HG03432 (cell line): ENCODE data around the gene MAP7.
"Not testable (repeated sequence)": the region's sequence is repeated elsewhere in the genome, so short reads cannot be mapped to it uniquely, and the experiment has no call there.

Source experiments
- ATAC-seq: cut with Tn5 transposase; IDR thresholded peaks from one replicate; pipeline ENCODE4 v1.9.1; 2021; ENCODE audit warnings: mild to moderate bottlenecking, moderate library complexity; ENCODE audit not compliant: unreplicated experiment

The MAP7 gene

GRCh38 chr6:136550330-136551071, at the start of gene MAP7:
Gene MAP7 (minus strand): TSS chr6:136550422. CDS start chr6:136550408, 14 bp downstream.
- peak; percentile 83 for ATAC-seq

- no peak for ATAC-seq
These were observed 49.2 kb upstream of the MAP7 start for GRCh38 chr6:136599329-136600011.

- ATAC-seq: no peak
These were observed 47.8 kb upstream of the MAP7 start for GRCh38 chr6:136598048-136598447.

- ATAC-seq: no peak
These were observed 44.4 kb upstream of the MAP7 start for GRCh38 chr6:136594671-136595070.

GRCh38 chr6:136593748-136594490, 43.7 kb upstream of the MAP7 start:
- peak; percentile 97 for ATAC-seq

- ATAC-seq: no peak
These were observed 42.9 kb upstream of the MAP7 start for GRCh38 chr6:136592930-136593673.

- no peak for ATAC-seq
These were observed 41.4 kb upstream of the MAP7 start for GRCh38 chr6:136591617-136592016.

GRCh38 chr6:136590846-136591245, 40.6 kb upstream of the MAP7 start:
- not testable (repeated sequence) for ATAC-seq

- no peak for ATAC-seq
These were observed 37.3 kb upstream of the MAP7 start for GRCh38 chr6:136587527-136587926.

GRCh38 chr6:136586295-136586694, 36.1 kb upstream of the MAP7 start:
- ATAC-seq: no peak

- not testable (repeated sequence) for ATAC-seq
These were observed 35.3 kb upstream of the MAP7 start for GRCh38 chr6:136585523-136585922.

- ATAC-seq: not testable (repeated sequence)
These were observed 34.1 kb upstream of the MAP7 start for GRCh38 chr6:136584290-136584689.

GRCh38 chr6:136582711-136583471, 32.7 kb upstream of the MAP7 start:
- no peak for ATAC-seq

GRCh38 chr6:136579800-136580199, 29.6 kb upstream of the MAP7 start:
- no peak for ATAC-seq

- ATAC-seq: no peak
These were observed 26.6 kb upstream of the MAP7 start for GRCh38 chr6:136576821-136577220.

- ATAC-seq: no peak
These were observed 21.3 kb upstream of the MAP7 start for GRCh38 chr6:136571496-136571895.

- ATAC-seq: no peak
These were observed 20.8 kb upstream of the MAP7 start for GRCh38 chr6:136571065-136571464.

- ATAC-seq: no peak
These were observed 17.9 kb upstream of the MAP7 start for GRCh38 chr6:136568129-136568528.

- ATAC-seq: no peak
These were observed 17.5 kb upstream of the MAP7 start for GRCh38 chr6:136567688-136568087.

GRCh38 chr6:136566851-136567250, 16.6 kb upstream of the MAP7 start:
- ATAC-seq: no peak
